Spleen (tissue), 11 donors: ENCODE measurements around the gene S100A1. TPM values are rescaled to one million over a fixed set of nuclear protein-coding genes. Genes with fewer than 3 reads are reported as not detected.

Experiments used
- DNase-seq: peaks from one replicate; pipeline ENCODE4 v3.0.0-alpha.2; 2020
- H3K27ac ChIP-seq, 8 donors: fragments of 200-600 bp; sonication (generic) in 7 of 8; 1 replicate in 4 of 8; 2 replicates in 4 of 8; pipeline versions ENCODE4 v1.5.0 to v1.8.0; 2016 to 2021; ENCODE audit warnings: inconsistent platforms in 4 of 8, mild to moderate bottlenecking in 4 of 8, moderate library complexity in 1 of 8
- H3K27me3 ChIP-seq, 7 donors: fragments of 200-600 bp; sonication (generic) in 6 of 7; replicated peaks in 1 of 7; 1 replicate in 4 of 7; 2 replicates in 3 of 7; pipeline versions ENCODE4 v1.5.0 to v1.8.0; 2016 to 2021; ENCODE audit warnings: inconsistent platforms in 3 of 7, mild to moderate bottlenecking in 1 of 7
- H3K36me3 ChIP-seq, 6 donors: fragments of 200-600 bp; sonication (generic) in 5 of 6; 1 replicate in 4 of 6; 2 replicates in 2 of 6; pipeline versions ENCODE4 v1.5.0 to v1.8.0; 2016 to 2021; ENCODE audit warnings: inconsistent platforms in 2 of 6
- H3K4me1 ChIP-seq, 6 donors: fragments of 200-600 bp; sonication (generic) in 5 of 6; 1 replicate in 3 of 6; 2 replicates in 3 of 6; pipeline versions ENCODE4 v1.5.0 to v1.8.0; 2016 to 2021; ENCODE audit warnings: inconsistent platforms in 3 of 6
- H3K4me3 ChIP-seq, 8 donors: fragments of 200-600 bp; sonication (generic) in 7 of 8; 1 replicate in 4 of 8; 2 replicates in 4 of 8; pipeline versions ENCODE4 v1.5.0 to v1.8.0; 2016 to 2021; ENCODE audit warnings: inconsistent platforms in 4 of 8, mild to moderate bottlenecking in 4 of 8, moderate library complexity in 2 of 8
- H3K9me3 ChIP-seq, 8 donors: fragments of 200-600 bp; sonication (generic) in 7 of 8; 1 replicate in 4 of 8; 2 replicates in 4 of 8; pipeline versions ENCODE4 v1.5.0 to v1.8.0; 2016 to 2021; ENCODE audit warnings: inconsistent platforms in 4 of 8
- CTCF ChIP-seq, 11 experiments: fragments of 200-600 bp in 7 of 11; fragments of 450-650 bp in 4 of 11; sonication (generic) in 4 of 11; IDR thresholded peaks in 8 of 11; conservative IDR thresholded peaks in 3 of 11; 1 replicate in 7 of 11; 2 replicates in 4 of 11; pipeline versions ENCODE4 v1.4.0 to v1.8.0; 2016 to 2021; ENCODE audit warnings: antibody characterized with exemption in 11 of 11, inconsistent platforms in 4 of 11, mild to moderate bottlenecking in 1 of 11
- POLR2A ChIP-seq, 3 donors: fragments of 450-650 bp; IDR thresholded peaks; one replicate each; pipeline ENCODE4 v1.5.1; 2017; ENCODE audit warnings: antibody characterized with exemption in 3 of 3, mild to moderate bottlenecking in 1 of 3
- POLR2AphosphoS5 ChIP-seq, 3 donors: sonication (generic); formaldehyde crosslinking; IDR thresholded peaks; one replicate each; pipeline ENCODE4 v1.5.1; 2017; ENCODE audit warnings: antibody characterized with exemption in 3 of 3
- WGBS, 5 donors: extraction: QIAGEN DNeasy Blood & Tissue Kit in 3 of 5; methylation state at CpG; one replicate each; pipeline versions ENCODE4 v1.1.5 to v1.1.7; 2013 to 2018; 5-methylcytosine and 5-hydroxymethylcytosine counted together
- intact Hi-C: fragments of 100-400 bp; cut with DNase I; formaldehyde crosslinking; loops from one replicate; pipeline ENCODE4 v1.15.0; 2023; ENCODE audit warnings: low total_unique reads
- polyA plus RNA-seq, 3 donors: library from polyadenylated mRNA; stranded (reverse); fragments of 200-250 nt; gene quantifications; one replicate each; pipeline ENCODE4 v1.2.1, GENCODE V29; 2013
- total RNA-seq, 7 donors: library from RNA; depleted of rRNA in 3 of 7; stranded (reverse); fragments of >200 nt in 3 of 7; fragmentation: NEBNext Ultra II Directional in 4 of 7; extraction: Animal tissue kit (Norgen Biotek cat#: 25700) in 4 of 7; gene quantifications; one replicate each; pipeline versions ENCODE4 v1.1.0 to v1.2.1, GENCODE V29; 2016 to 2021
- donor health status: healthy with polysubstance abuse.
- donor health status: DM: no; HTN: no; CAD: no; lungs with moderate emphysema.
- donor health status: DM: no; HTN: no; CAD: no.
- donor health status: Bipolar disorder and iron deficiency.
- donor health status: healthy.
- donor health status: DM: no; HTN: no; CAD: no.
- donor health status: DM: yes; HTN: yes; CAD: no.

The S100A1 gene
- total and polyA plus RNA-seq, 10 donors, result 1.7 to 39.7 (median 5.4) TPM; not detected in 6

- H3K27me3 ChIP-seq, result no peaks in the 10 kb centered on the region
- peaks cover 0 to 14% (median 0%) of the 10 kb centered on the region in 6 donors for H3K36me3 ChIP-seq
- no peaks in the 10 kb centered on the region for H3K9me3 ChIP-seq
- no peak for DNase-seq
- 83 to 100% (median 93%) methylated on average over 1 to 2 of the region's 2 CpGs for WGBS, 5 donors
- H3K27ac ChIP-seq, result peak overlapping the region in 2 of 8 donors; percentile 46 to 90
- TF ChIP-seq CTCF (IDR thresholded peaks at IDR 0.05 in 8 of 11, conservative IDR thresholded peaks at IDR 0.05 in 3 of 11) (no peak), POLR2AphosphoS5 (IDR thresholded peaks at IDR 0.05) (no peak), POLR2A (IDR thresholded peaks at IDR 0.05) (no peak)
- intact Hi-C loops, result loop anchor here (5.0 kb wide), 1 partner anchor 43 kb away; no protein-coding TSS in a partner anchor
- H3K4me3 ChIP-seq, result no peak overlapping the region
- H3K4me1 ChIP-seq, result peaks cover 14 to 66% (median 38%) of the 10 kb centered on the region in 6 donors
These were observed 12.8 kb upstream of the S100A1 start for GRCh38 chr1:153615406-153615805.

- H3K36me3 ChIP-seq, result peaks cover 0 to 14% (median 0%) of the 10 kb centered on the region in 6 donors
- 57 to 74% (median 72%) methylated on average over 9 to 10 of the region's 10 CpGs for WGBS, 5 donors
- peak within 1 kb of the TSS in 7 of 8 donors; percentile 22 to 90 (median 48) for H3K27ac ChIP-seq
- no peak within 1 kb of the TSS for H3K4me3 ChIP-seq
- H3K9me3 ChIP-seq, result no peaks in the 10 kb centered on the region
- H3K4me1 ChIP-seq, result peaks cover 12 to 57% (median 34%) of the 10 kb centered on the region in 6 donors
- DNase-seq, result peak; percentile 70
- TF ChIP-seq POLR2A (IDR thresholded peaks at IDR 0.05) (no peak), CTCF (IDR thresholded peaks at IDR 0.05 in 8 of 11, conservative IDR thresholded peaks at IDR 0.05 in 3 of 11) (no peak), POLR2AphosphoS5 (IDR thresholded peaks at IDR 0.05) (peak in 1 of 3 donors; percentile 26)
- no peaks in the 10 kb centered on the region for H3K27me3 ChIP-seq
- intact Hi-C loops, result loop anchor here (5.0 kb wide), 1 partner anchor 44 kb away; no protein-coding TSS in a partner anchor
These were observed 11.9 kb upstream of the S100A1 start, which contains the start of gene S100A14 for GRCh38 chr1:153616144-153616916. Gene S100A14 (minus strand): TSS chr1:153616325. CDS start chr1:153615858, 467 bp downstream.

GRCh38 chr1:153616917-153617311 lies 11.3 kb upstream of the S100A1 start:
- 55 to 90% (median 75%) methylated on average over 4 to 5 of the region's 5 CpGs for WGBS, 5 donors
- intact Hi-C loops, result loop anchor here (5.0 kb wide), 1 partner anchor 45 kb away; no protein-coding TSS in a partner anchor
- no peaks in the 10 kb centered on the region for H3K27me3 ChIP-seq
- no peak for DNase-seq
- H3K9me3 ChIP-seq, result no peaks in the 10 kb centered on the region
- H3K4me1 ChIP-seq, result peaks cover 12 to 55% (median 34%) of the 10 kb centered on the region in 6 donors
- TF ChIP-seq POLR2A (IDR thresholded peaks at IDR 0.05), result no peak
- no peak for TF ChIP-seq POLR2AphosphoS5 (IDR thresholded peaks at IDR 0.05)
- no peak overlapping the region for H3K4me3 ChIP-seq
- H3K36me3 ChIP-seq, result peaks cover 0 to 14% (median 0%) of the 10 kb centered on the region in 6 donors
- peak overlapping the region in 7 of 8 donors; percentile 22 to 90 (median 48) for H3K27ac ChIP-seq

- TF ChIP-seq POLR2A (IDR thresholded peaks at IDR 0.05), result no peak
- peak; percentile 57 to 81 (median 77) for TF ChIP-seq POLR2AphosphoS5 (IDR thresholded peaks at IDR 0.05)
- peak in 9 of 11 experiments; percentile 51 to 90 (median 76) for TF ChIP-seq CTCF (IDR thresholded peaks at IDR 0.05 in 8 of 11, conservative IDR thresholded peaks at IDR 0.05 in 3 of 11)
- Histone ChIP-seq H3K27me3 (no peaks in the 10 kb centered on the region), H3K9me3 (no peaks in the 10 kb centered on the region), H3K36me3 (peaks cover 0 to 17% (median 0%) of the 10 kb centered on the region in 6 donors), H3K4me3 (peak overlapping the region in 1 of 8 donors; percentile 4), H3K4me1 (peaks cover 12 to 56% (median 35%) of the 10 kb centered on the region in 6 donors), H3K27ac (peak overlapping the region in 7 of 8 donors; percentile 32 to 90 (median 48))
- DNase-seq, result peak; percentile 95
- 3 to 82% (median 35%) methylated on average over 6 of the region's 6 CpGs for WGBS, 5 donors
- intact Hi-C loops, result loop anchor here (5.0 kb wide), 1 partner anchor 45 kb away; no protein-coding TSS in a partner anchor
These were observed 10.6 kb upstream of the S100A1 start for GRCh38 chr1:153617663-153618062.
